T-helper 1 cell treated with Interleukin-12 subunit alpha and Interleukin-12 subunit beta and Interleukin-4 antibody, amounts not matched to agents 30 μg/mL and 1 μg/mL, for 36 hours (primary cell): ENCODE data around the gene EDDM13.
"Not testable (repeated sequence)": the region's sequence is repeated elsewhere in the genome, so short reads cannot be mapped to it uniquely, and the experiment has no call there.

Experiments used
- H3K27ac Mint-ChIP-seq: one replicate; pipeline ENCODE4 v1.8.0; 2021; ENCODE audit warnings: mild to moderate bottlenecking, mixed read lengths
- H3K27me3 Mint-ChIP-seq: one replicate; pipeline ENCODE4 v1.8.0; 2021; ENCODE audit warnings: low read depth, mixed read lengths
- H3K36me3 Mint-ChIP-seq: one replicate; pipeline ENCODE4 v1.8.0; 2021; ENCODE audit warnings: low read depth, mixed read lengths
- H3K4me1 Mint-ChIP-seq: one replicate; pipeline ENCODE4 v1.8.0; 2021; ENCODE audit warnings: low read depth, mixed read lengths
- H3K4me3 Mint-ChIP-seq: one replicate; pipeline ENCODE4 v1.8.0; 2021; ENCODE audit warnings: mild to moderate bottlenecking, moderate library complexity, mixed read lengths
- H3K9me3 Mint-ChIP-seq: one replicate; pipeline ENCODE4 v1.8.0; 2021; ENCODE audit warnings: mixed read lengths

Gene EDDM13

GRCh38 chr19:56324436-56324835 lies 51.9 kb downstream of the EDDM13 start:
- H3K36me3 Mint-ChIP-seq, result no peaks in the 10 kb centered on the region
- H3K27me3 Mint-ChIP-seq, result no peaks in the 10 kb centered on the region
- H3K4me3 Mint-ChIP-seq, result no peak overlapping the region
- peaks cover 4% of the 10 kb centered on the region for H3K9me3 Mint-ChIP-seq
- H3K4me1 Mint-ChIP-seq, result peaks cover 3% of the 10 kb centered on the region
- no peak overlapping the region for H3K27ac Mint-ChIP-seq

DNA sequence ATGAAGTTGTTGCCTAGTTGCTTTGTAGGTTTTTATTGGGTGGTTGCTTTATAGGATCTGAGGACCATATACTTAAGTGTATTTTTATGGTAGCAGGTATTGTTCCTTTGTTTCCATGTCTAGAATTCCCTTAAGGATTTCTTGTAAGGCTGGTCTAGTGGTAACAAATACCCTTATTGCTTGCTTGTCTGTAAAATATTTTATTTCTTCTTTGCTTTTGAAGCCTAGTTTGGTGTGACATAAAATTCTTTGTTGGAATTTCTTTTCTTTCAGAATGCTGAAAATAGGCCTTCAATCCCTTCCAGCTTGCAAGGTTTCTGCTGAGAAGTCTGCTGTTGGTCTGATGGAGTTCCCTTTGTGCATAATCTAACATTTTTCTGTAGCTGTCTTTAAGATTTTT lies 60.1 kb downstream of the EDDM13 start:
- H3K27me3 Mint-ChIP-seq, result no peaks in the 10 kb centered on the region
- no peaks in the 10 kb centered on the region for H3K36me3 Mint-ChIP-seq
- H3K27ac Mint-ChIP-seq, result no peak overlapping the region
- peaks cover 5% of the 10 kb centered on the region for H3K9me3 Mint-ChIP-seq
- no peaks in the 10 kb centered on the region for H3K4me1 Mint-ChIP-seq
- no peak overlapping the region for H3K4me3 Mint-ChIP-seq

DNA sequence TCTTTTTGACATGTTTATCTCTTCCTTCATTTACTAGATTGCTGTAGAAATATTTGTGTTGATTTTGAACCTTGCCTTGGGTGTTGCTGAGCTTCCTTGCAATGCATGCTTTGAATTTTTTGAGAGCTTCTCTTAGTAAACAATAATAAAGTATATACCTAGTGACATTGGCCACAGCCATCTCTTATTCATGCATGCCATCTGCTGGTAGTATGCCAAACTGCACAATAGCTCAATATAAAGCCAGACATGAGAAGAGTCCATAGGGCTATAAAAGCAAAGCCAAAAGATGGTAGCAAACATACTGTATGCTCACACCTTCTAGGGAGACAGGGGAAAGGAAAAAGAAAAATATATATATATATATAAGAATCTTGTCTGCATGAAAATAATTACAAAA lies 61.0 kb downstream of the EDDM13 start:
- Mint-ChIP-seq H3K27me3 (no peaks in the 10 kb centered on the region), H3K4me1 (no peaks in the 10 kb centered on the region), H3K4me3 (no peak overlapping the region), H3K36me3 (no peaks in the 10 kb centered on the region), H3K9me3 (peaks cover 8% of the 10 kb centered on the region), H3K27ac (no peak overlapping the region)

GRCh38 chr19:56335371-56335770 lies 62.8 kb downstream of the EDDM13 start:
- H3K4me3 Mint-ChIP-seq, H3K27me3 Mint-ChIP-seq, H3K36me3 Mint-ChIP-seq, H3K27ac Mint-ChIP-seq, H3K4me1 Mint-ChIP-seq: not testable (repeated sequence)
- peaks cover 14% of the 10 kb centered on the region for H3K9me3 Mint-ChIP-seq

DNA sequence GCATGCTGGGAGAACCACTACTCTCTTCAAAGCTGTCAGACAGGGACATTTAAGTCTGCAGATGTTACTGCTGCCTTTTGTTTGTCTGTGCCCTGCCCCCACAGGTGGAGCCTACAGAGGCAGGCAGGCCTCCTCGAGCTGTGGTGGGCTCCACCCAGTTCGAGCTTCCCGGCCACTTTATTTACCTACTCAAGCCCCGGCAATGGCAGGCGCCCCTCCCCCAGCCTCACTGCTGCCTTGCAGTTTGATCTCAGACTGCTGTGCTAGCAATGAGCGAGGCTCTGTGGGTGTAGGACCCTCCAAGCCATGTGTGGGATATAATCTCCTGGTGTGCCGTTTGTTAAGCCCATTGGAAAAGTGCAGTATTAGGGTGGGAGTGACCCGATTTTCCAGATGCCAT lies 64.5 kb downstream of the EDDM13 start:
- not testable (repeated sequence) for H3K36me3 Mint-ChIP-seq, H3K27me3 Mint-ChIP-seq, H3K27ac Mint-ChIP-seq, H3K4me3 Mint-ChIP-seq, H3K4me1 Mint-ChIP-seq
- peaks cover 26% of the 10 kb centered on the region for H3K9me3 Mint-ChIP-seq

- H3K4me1 Mint-ChIP-seq, H3K27ac Mint-ChIP-seq, H3K27me3 Mint-ChIP-seq, H3K4me3 Mint-ChIP-seq, H3K36me3 Mint-ChIP-seq: not testable (repeated sequence)
- peaks cover 30% of the 10 kb centered on the region for H3K9me3 Mint-ChIP-seq
Measured at GRCh38 chr19:56339031-56339430, 66.5 kb downstream of the EDDM13 start.

- Mint-ChIP-seq H3K4me3 (no peak overlapping the region), H3K4me1 (no peaks in the 10 kb centered on the region), H3K9me3 (peaks cover 30% of the 10 kb centered on the region), H3K27ac (no peak overlapping the region), H3K27me3 (no peaks in the 10 kb centered on the region), H3K36me3 (no peaks in the 10 kb centered on the region)
Measured at GRCh38 chr19:56341948-56342347, 69.4 kb downstream of the EDDM13 start.

- Mint-ChIP-seq H3K4me3 (no peak overlapping the region), H3K36me3 (no peaks in the 10 kb centered on the region), H3K27ac (no peak overlapping the region), H3K9me3 (peaks cover 8% of the 10 kb centered on the region), H3K4me1 (no peaks in the 10 kb centered on the region), H3K27me3 (no peaks in the 10 kb centered on the region)
Measured at GRCh38 chr19:56347163-56347778, 74.7 kb downstream of the EDDM13 start.

DNA sequence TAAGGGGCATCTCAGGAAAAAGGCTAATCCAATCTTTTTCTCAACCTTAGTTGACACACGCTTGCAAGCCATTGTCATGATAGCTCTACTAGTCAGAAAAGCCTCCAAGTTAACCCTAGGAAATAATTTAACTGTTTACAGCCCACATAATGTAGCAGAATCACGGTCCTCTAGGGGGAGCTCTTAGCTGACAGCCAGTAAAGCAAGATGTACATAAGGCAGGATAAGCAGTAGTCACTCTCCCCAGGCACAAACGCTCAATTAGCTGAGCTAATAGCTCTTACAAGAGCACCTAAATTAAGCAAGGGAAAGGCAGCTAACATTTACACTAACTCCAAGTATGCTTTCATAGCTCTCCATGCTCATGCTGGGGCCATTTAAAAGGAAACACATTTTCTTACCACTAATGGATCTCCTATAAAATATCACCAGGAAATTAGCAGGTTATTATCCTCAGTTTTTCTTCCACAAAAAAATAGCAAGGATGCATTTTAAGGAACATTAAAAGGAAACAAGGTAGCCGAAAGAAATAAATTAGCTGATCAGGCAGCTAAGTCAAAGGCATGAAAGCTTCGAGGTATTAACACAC lies 75.8 kb downstream of the EDDM13 start:
- H3K9me3 Mint-ChIP-seq, result no peaks in the 10 kb centered on the region
- no peaks in the 10 kb centered on the region for H3K4me1 Mint-ChIP-seq
- no peak overlapping the region for H3K4me3 Mint-ChIP-seq
- H3K27me3 Mint-ChIP-seq, result no peaks in the 10 kb centered on the region
- no peaks in the 10 kb centered on the region for H3K36me3 Mint-ChIP-seq
- no peak overlapping the region for H3K27ac Mint-ChIP-seq

DNA sequence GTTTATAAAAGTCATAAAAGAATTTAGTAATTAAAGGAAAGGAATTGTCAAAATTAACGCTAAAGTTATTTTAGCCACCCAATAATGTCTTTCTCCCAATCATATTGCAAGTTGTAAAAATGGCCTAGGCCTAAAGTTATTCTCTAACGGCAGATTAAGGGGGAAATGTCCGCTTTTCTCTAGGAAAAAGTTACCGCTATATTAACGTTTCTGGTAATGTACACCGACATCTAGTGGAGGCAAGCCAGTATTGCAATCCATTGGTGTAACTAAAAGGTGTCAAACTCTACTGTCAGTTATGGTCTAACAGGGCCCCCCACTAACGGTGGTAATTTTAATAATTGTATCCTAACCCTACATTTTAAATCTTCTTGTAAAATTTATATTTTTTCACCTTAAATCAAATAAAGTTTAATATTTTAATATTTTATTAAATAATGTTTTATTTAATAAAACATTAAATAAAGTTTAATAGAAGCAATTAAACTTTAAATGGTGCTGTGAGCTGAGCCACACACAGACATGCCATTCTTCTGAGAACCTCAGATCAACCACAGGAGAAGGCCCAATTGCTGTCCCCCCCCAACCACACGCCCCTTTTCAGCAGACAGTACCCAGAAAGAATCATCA lies 78.0 kb downstream of the EDDM13 start:
- no peak overlapping the region for H3K4me3 Mint-ChIP-seq
- H3K36me3 Mint-ChIP-seq, result no peaks in the 10 kb centered on the region
- H3K9me3 Mint-ChIP-seq, result peaks cover 5% of the 10 kb centered on the region
- H3K27ac Mint-ChIP-seq, result no peak overlapping the region
- no peaks in the 10 kb centered on the region for H3K27me3 Mint-ChIP-seq
- H3K4me1 Mint-ChIP-seq, result no peaks in the 10 kb centered on the region

- peaks cover 11% of the 10 kb centered on the region for H3K9me3 Mint-ChIP-seq
- no peaks in the 10 kb centered on the region for H3K27me3 Mint-ChIP-seq
- no peaks in the 10 kb centered on the region for H3K4me1 Mint-ChIP-seq
- H3K27ac Mint-ChIP-seq, result no peak overlapping the region
- no peak overlapping the region for H3K4me3 Mint-ChIP-seq
- no peaks in the 10 kb centered on the region for H3K36me3 Mint-ChIP-seq
Measured at GRCh38 chr19:56351208-56351607, 78.7 kb downstream of the EDDM13 start.

DNA sequence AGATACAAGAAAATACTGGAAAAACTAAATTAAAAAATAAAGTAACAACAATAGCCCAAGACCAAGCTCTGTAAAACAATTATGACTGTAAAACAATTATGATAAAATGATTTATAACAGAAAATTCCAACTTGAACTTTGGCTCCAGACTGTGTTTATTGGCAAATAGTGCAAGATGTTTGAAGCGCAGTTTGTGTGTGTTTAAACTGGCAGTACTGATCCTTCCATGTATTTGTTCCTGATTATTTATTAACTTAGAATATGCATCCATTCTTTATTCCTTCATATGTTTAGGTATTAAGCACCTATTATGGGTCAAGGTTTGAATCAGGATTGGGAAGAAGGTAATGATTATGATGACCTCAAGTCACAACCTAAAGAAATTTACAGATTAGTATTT lies 83.0 kb downstream of the EDDM13 start:
- Mint-ChIP-seq H3K4me1 (no peaks in the 10 kb centered on the region), H3K36me3 (peaks cover 4% of the 10 kb centered on the region), H3K27ac (no peak overlapping the region), H3K4me3 (no peak overlapping the region), H3K27me3 (no peaks in the 10 kb centered on the region), H3K9me3 (peaks cover 45% of the 10 kb centered on the region)

DNA sequence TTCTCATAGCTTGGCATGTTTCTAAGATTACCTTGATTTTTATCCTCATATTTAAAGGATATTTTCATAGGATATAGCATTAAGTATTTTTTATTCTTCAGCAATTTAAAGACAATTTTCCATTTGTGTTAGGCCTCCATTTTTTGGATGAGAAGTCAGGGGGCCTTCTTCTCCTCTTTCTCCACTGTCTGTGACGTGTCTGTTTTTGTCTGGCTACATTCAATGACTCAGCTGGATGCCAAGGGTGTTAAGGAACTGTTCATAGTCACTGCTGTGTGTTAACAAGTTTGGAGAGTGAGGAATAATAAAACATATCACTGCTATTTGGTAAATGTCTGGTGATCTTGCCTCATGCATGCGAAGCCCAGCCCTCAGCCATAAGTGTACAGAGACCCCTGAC lies 84.4 kb downstream of the EDDM13 start:
- peaks cover 4% of the 10 kb centered on the region for H3K36me3 Mint-ChIP-seq
- H3K4me1 Mint-ChIP-seq, result no peaks in the 10 kb centered on the region
- H3K27me3 Mint-ChIP-seq, result no peaks in the 10 kb centered on the region
- H3K27ac Mint-ChIP-seq, result no peak overlapping the region
- H3K4me3 Mint-ChIP-seq, result no peak overlapping the region
- H3K9me3 Mint-ChIP-seq, result peaks cover 56% of the 10 kb centered on the region
